ENCODE measurements around the gene APOF. TPM values are rescaled to one million over a fixed set of nuclear protein-coding genes. Genes with fewer than 3 reads are reported as not detected.
"Not testable (repeated sequence)": the region's sequence is repeated elsewhere in the genome, so short reads cannot be mapped to it uniquely, and the experiment has no call there.

APOF gene
- total RNA-seq, 1 experiment from 2014 or later, result 0.18 TPM

GRCh38 chr12:56337753-56338251 lies 24.9 kb downstream of the APOF start:
- Mint-ChIP-seq H3K36me3 (ENCODE audit: insufficient read depth, unreplicated experiment) (peaks cover 13% of the 10 kb centered on the region), H3K4me1 (ENCODE audit: low read depth, unreplicated experiment) (peaks cover 8% of the 10 kb centered on the region), H3K9me3 (ENCODE audit: unreplicated experiment) (no peaks in the 10 kb centered on the region), H3K27me3 (ENCODE audit: insufficient read depth, unreplicated experiment) (no peaks in the 10 kb centered on the region), H3K4me3 (ENCODE audit: unreplicated experiment) (no peak overlapping the region), H3K27ac (ENCODE audit: unreplicated experiment) (no peak overlapping the region)
- CTCF ChIA-PET, result interaction anchor here (1.8 kb wide), 1 partner anchor 22 kb away, joined by 4 read pairs; the partner anchor contains the start of gene CNPY2
- Histone ChIP-seq H3K27me3 (replicated peaks; ENCODE audit: control insufficient read depth, insufficient read depth, low read length) (no peaks in the 10 kb centered on the region), H3K4me1 (peaks cover 12% of the 10 kb centered on the region), H3K36me3 (ENCODE audit: control insufficient read depth, insufficient read depth, low read length) (peaks cover 2% of the 10 kb centered on the region), H3K9me3 (no peaks in the 10 kb centered on the region), H3K4me3 (ENCODE audit: low read depth, low read length) (no peak overlapping the region)
- no TSS peak for BruUV-seq (replicated peaks)
- intact Hi-C loops (cut with micrococcal nuclease; ENCODE audit: unreplicated experiment), result no loop called here
- no peak for DNase-seq
- TF ChIP-seq CTCF (IDR thresholded peaks at IDR 0.05; ENCODE audit: insufficient read depth in 1 of 2, low read depth in 1 of 2, low read length in 1 of 2, severe bottlenecking in 1 of 2, unreplicated experiment in 1 of 2), result no peak
- POLR2A ChIA-PET, result no interaction called here

GRCh38 chr12:56336361-56337167 lies 26.1 kb downstream of the APOF start:
- no peaks in the 10 kb centered on the region for H3K27me3 ChIP-seq (replicated peaks; ENCODE audit: control insufficient read depth, insufficient read depth, low read length)
- H3K9me3 Mint-ChIP-seq (ENCODE audit: unreplicated experiment), result no peaks in the 10 kb centered on the region
- H3K27me3 Mint-ChIP-seq (ENCODE audit: insufficient read depth, unreplicated experiment), result no peaks in the 10 kb centered on the region
- H3K36me3 ChIP-seq (ENCODE audit: control insufficient read depth, insufficient read depth, low read length), result no peaks in the 10 kb centered on the region
- peak overlapping the region; percentile 54 for H3K27ac Mint-ChIP-seq (ENCODE audit: unreplicated experiment)
- no TSS peak for BruUV-seq (replicated peaks)
- no peaks in the 10 kb centered on the region for H3K9me3 ChIP-seq
- POLR2A ChIA-PET, result interaction anchor here (0.7 to 2.9 kb wide), 2 partner anchors 12 to 23 kb away, joined by 9 to 11 read pairs; partner anchors contain the start of gene STAT2
- H3K4me3 Mint-ChIP-seq (ENCODE audit: unreplicated experiment), result no peak overlapping the region
- CTCF ChIA-PET, result interaction anchor here (0.6 kb wide), 2 partner anchors 127 to 1409 kb away, joined by 5 to 9 read pairs; no protein-coding TSS in a partner anchor
- no peak overlapping the region for H3K4me3 ChIP-seq (ENCODE audit: low read depth, low read length)
- peaks cover 14% of the 10 kb centered on the region for H3K4me1 ChIP-seq
- intact Hi-C loops (cut with micrococcal nuclease; ENCODE audit: unreplicated experiment), result no loop called here
- TF ChIP-seq CTCF (IDR thresholded peaks at IDR 0.05; ENCODE audit: insufficient read depth in 1 of 2, low read depth in 1 of 2, low read length in 1 of 2, severe bottlenecking in 1 of 2, unreplicated experiment in 1 of 2), result no peak
- peaks cover 8% of the 10 kb centered on the region for H3K4me1 Mint-ChIP-seq (ENCODE audit: low read depth, unreplicated experiment)
- H3K36me3 Mint-ChIP-seq (ENCODE audit: insufficient read depth, unreplicated experiment), result peaks cover 13% of the 10 kb centered on the region
- DNase-seq, result no peak

GRCh38 chr12:56335527-56335926 lies 27.1 kb downstream of the APOF start:
- H3K9me3 Mint-ChIP-seq (ENCODE audit: unreplicated experiment); H3K4me3 ChIP-seq (ENCODE audit: low read depth, low read length); H3K27me3 ChIP-seq (replicated peaks; ENCODE audit: control insufficient read depth, insufficient read depth, low read length); DNase-seq; H3K36me3 ChIP-seq (ENCODE audit: control insufficient read depth, insufficient read depth, low read length); H3K4me3 Mint-ChIP-seq (ENCODE audit: unreplicated experiment); H3K9me3 ChIP-seq; BruUV-seq (replicated peaks); H3K4me1 Mint-ChIP-seq (ENCODE audit: low read depth, unreplicated experiment); intact Hi-C loops (cut with micrococcal nuclease; ENCODE audit: unreplicated experiment); H3K27ac Mint-ChIP-seq (ENCODE audit: unreplicated experiment); H3K27me3 Mint-ChIP-seq (ENCODE audit: insufficient read depth, unreplicated experiment): not testable (repeated sequence)
- POLR2A ChIA-PET, result interaction anchor here (0.7 to 2.9 kb wide), 2 partner anchors 11 to 24 kb away, joined by 9 to 11 read pairs; partner anchors contain the start of gene STAT2
- H3K4me1 ChIP-seq, result peaks cover 14% of the 10 kb centered on the region
- H3K36me3 Mint-ChIP-seq (ENCODE audit: insufficient read depth, unreplicated experiment), result peaks cover 13% of the 10 kb centered on the region
- CTCF ChIA-PET, result interaction anchor here (0.6 to 0.7 kb wide), 2 partner anchors 114 to 126 kb away, joined by 4 to 9 read pairs; no protein-coding TSS in a partner anchor
